Endothelial cell of umbilical vein (primary cell): ENCODE data around the gene GRXCR2. TPM values are rescaled to one million over a fixed set of nuclear protein-coding genes. Genes with fewer than 3 reads are reported as not detected.
A peak's percentile ranks its signal among the peaks of the same experiment; 100 is the strongest.

Experiments used
- BruUV-seq: library from RNA; stranded (reverse); fragments of 400-500 nt; replicated peaks from 2 replicates; lab custom pipeline; 2021; lab: Mats Ljungman, UMichigan
- CTCF ChIA-PET: fragments of 300-600, 350-600 bp; sonication (Branson Sonifier 250); formaldehyde crosslinking; loops from one replicate; lab custom pipeline; 2021; ENCODE audit warnings: antibody characterized with exemption, inconsistent platforms; lab: Charles Lee
- POLR2A ChIA-PET: fragments of 300-600, 350-600 bp; sonication (Branson Sonifier 250); formaldehyde crosslinking; loops from one replicate; lab custom pipeline; 2021; ENCODE audit warnings: antibody characterized with exemption, inconsistent platforms; lab: Charles Lee
- DNase-seq: peaks from one replicate; pipeline ENCODE4 v3.0.0-alpha.2; 2011; ENCODE audit warnings: low read depth, low spot score
- FAIRE-seq: peaks from 2 replicates; lab custom pipeline; 2011; peaks lifted over from hg19 to GRCh38; lab: Jason Lieb, UNC
- H2AFZ ChIP-seq: 2 replicates; pipeline ENCODE4 v1.6.0; 2012; ENCODE audit warnings: low read depth, low read length, control low read depth, inconsistent platforms
- H3K27ac ChIP-seq: 2 replicates; pipeline ENCODE4 v1.5.1; 2011; ENCODE audit warnings: low read depth, mild to moderate bottlenecking, control low read depth, low read length, moderate library complexity; ENCODE audit not compliant: insufficient read depth
- H3K27me3 ChIP-seq, 2 experiments: 2 replicates each; pipeline versions ENCODE4 v1.6.0 to v1.6.1; 2011; ENCODE audit warnings: low read length in 2 of 2, mixed read lengths in 1 of 2; ENCODE audit not compliant: control insufficient read depth in 2 of 2, insufficient read depth in 2 of 2
- H3K36me3 ChIP-seq, 2 experiments: 2 replicates in 1 of 2; 3 replicates in 1 of 2; pipeline ENCODE4 v1.5.1; 2011; ENCODE audit warnings: low read length in 2 of 2, mild to moderate bottlenecking in 1 of 2, moderate library complexity in 1 of 2; ENCODE audit not compliant: control insufficient read depth in 2 of 2, insufficient read depth in 2 of 2; ENCODE audit errors: extremely low read depth in 1 of 2
- H3K4me1 ChIP-seq: 3 replicates; pipeline ENCODE4 v1.5.1; 2011; ENCODE audit warnings: mild to moderate bottlenecking, low read length; ENCODE audit not compliant: control insufficient read depth, insufficient read depth; ENCODE audit errors: extremely low read depth
- H3K4me2 ChIP-seq: 2 replicates; pipeline ENCODE4 v1.6.1; 2011; ENCODE audit warnings: low read length, control low read depth, mixed read lengths; ENCODE audit not compliant: insufficient read depth
- H3K4me3 ChIP-seq, 3 experiments: fragments of 200-600 bp in 1 of 3; sonication (generic), shearing (Covaris generic) in 1 of 3; replicated peaks in 1 of 3; 2 replicates each; pipeline ENCODE4 v1.5.1; 2011 to 2016; ENCODE audit warnings: control low read depth in 3 of 3, low read length in 3 of 3, mild to moderate bottlenecking in 2 of 3, inconsistent platforms in 1 of 3, low read depth in 1 of 3, moderate library complexity in 1 of 3; ENCODE audit not compliant: insufficient read depth in 1 of 3
- H3K79me2 ChIP-seq: 2 replicates; pipeline ENCODE4 v1.6.0; 2012; ENCODE audit warnings: low read length, inconsistent platforms; ENCODE audit not compliant: control insufficient read depth, insufficient read depth
- H3K9ac ChIP-seq: replicated peaks from 2 replicates; pipeline ENCODE3; 2011; ENCODE audit warnings: low read length, control low read depth; ENCODE audit not compliant: insufficient read depth; ENCODE audit errors: extremely low read depth
- H3K9me1 ChIP-seq: replicated peaks from 3 replicates; pipeline ENCODE4 v1.6.0; 2011; ENCODE audit warnings: mild to moderate bottlenecking, low read length; ENCODE audit not compliant: control insufficient read depth, insufficient read depth; ENCODE audit errors: extremely low read depth
- H3K9me3 ChIP-seq: replicated peaks from 2 replicates; pipeline ENCODE4 v1.5.1; 2012; ENCODE audit warnings: low read length, inconsistent platforms; ENCODE audit not compliant: control insufficient read depth, insufficient read depth
- H4K20me1 ChIP-seq: replicated peaks from 2 replicates; pipeline ENCODE3; 2011; ENCODE audit warnings: mild to moderate bottlenecking, low read length; ENCODE audit not compliant: control insufficient read depth, insufficient read depth; ENCODE audit errors: extremely low read depth
- CTCF ChIP-seq, 2 donors: IDR thresholded peaks; 1 replicate in 1 of 2; 2 replicates in 1 of 2; pipeline ENCODE4 v1.5.1; 2011; ENCODE audit warnings: low read length in 2 of 2, mild to moderate bottlenecking in 2 of 2, moderate library complexity in 2 of 2, control low read depth in 1 of 2, inconsistent platforms in 1 of 2, low read depth in 1 of 2; ENCODE audit not compliant: insufficient read depth in 1 of 2; ENCODE audit errors: extremely low read depth in 1 of 2
- EZH2 ChIP-seq: IDR thresholded peaks from 2 replicates; pipeline ENCODE4 v1.6.1; 2012; ENCODE audit warnings: borderline replicate concordance, low read depth, mild to moderate bottlenecking, moderate library complexity, low read length, inconsistent platforms; ENCODE audit not compliant: severe bottlenecking
- FOS ChIP-seq: IDR thresholded peaks from 2 replicates; pipeline ENCODE4 v1.6.1; 2011; ENCODE audit warnings: mild to moderate bottlenecking, low read length, moderate library complexity, borderline replicate concordance; ENCODE audit not compliant: insufficient read depth
- GATA2 ChIP-seq: IDR thresholded peaks from 2 replicates; pipeline ENCODE4 v1.7.0; 2011; ENCODE audit warnings: low read depth, mild to moderate bottlenecking, moderate library complexity, mixed read lengths, low read length; ENCODE audit not compliant: insufficient read length, insufficient read depth
- JUN ChIP-seq: IDR thresholded peaks from 2 replicates; pipeline ENCODE4 v1.6.1; 2011; ENCODE audit warnings: borderline replicate concordance, low read depth; ENCODE audit not compliant: insufficient read length, insufficient read depth
- MAX ChIP-seq: IDR thresholded peaks from 2 replicates; pipeline ENCODE4 v1.6.1; 2011; ENCODE audit not compliant: insufficient read depth, insufficient read length
- MYC ChIP-seq: IDR thresholded peaks from one replicate; pipeline ENCODE4 v1.6.1; 2011; ENCODE audit warnings: mild to moderate bottlenecking, low read depth, low read length
- POLR2A ChIP-seq: IDR thresholded peaks from 2 replicates; pipeline ENCODE4 v1.6.1; 2012; ENCODE audit warnings: low read depth, mild to moderate bottlenecking, control low read depth, low read length
- POLR2AphosphoS5 ChIP-seq: IDR thresholded peaks from 2 replicates; pipeline ENCODE4 v1.6.1; 2012; ENCODE audit warnings: low read depth, mild to moderate bottlenecking, control low read depth, low read length, moderate library complexity; ENCODE audit not compliant: insufficient read depth
- dilution Hi-C: fragments of 300-500 bp; cut with MboI; formaldehyde crosslinking; loops from one replicate; pipeline ENCODE4 v1.15.0; 2019; ENCODE audit warnings: low sequenced_read_pairs; ENCODE audit not compliant: extremely low pct_ligation_motif_present
- intact Hi-C: fragments of 100-400 bp; cut with micrococcal nuclease; formaldehyde crosslinking; loops from one replicate; pipeline ENCODE4 v1.10.0; 2022
- polyA plus RNA-seq, 4 experiments: library from polyadenylated mRNA; depleted of rRNA in 3 of 4; stranded (reverse) in 3 of 4; unstranded in 1 of 4; fragments of >200 nt; gene quantifications; 2 replicates each; pipeline versions ENCODE4 v1.2.1 to v1.2.3, GENCODE V29; 2011 to 2012; ENCODE audit warnings: missing spikeins in 1 of 4
- total RNA-seq: library from RNA; stranded (reverse); gene quantifications from 2 replicates; pipeline ENCODE4 v1.2.3, GENCODE V29; 2021

GRXCR2 gene
- total and polyA plus RNA-seq, 2 donors (not counting 3 experiments of a cell fraction or from before 2014, with no cell fraction given), result not detected

GRCh38 chr5:145856285-145856818 lies 16.5 kb downstream of the GRXCR2 start:
- H4K20me1 ChIP-seq, result no peaks in the 10 kb centered on the region
- intact Hi-C loops (loop anchor here (5.0 kb wide), 1 partner anchor 121 kb away; no protein-coding TSS in a partner anchor), dilution Hi-C loops (no loop called here)
- no peak for TF ChIP-seq MAX
- TF ChIP-seq GATA2, result no peak
- no peak for TF ChIP-seq FOS
- no peak for TF ChIP-seq POLR2A
- TF ChIP-seq EZH2, result no peak
- TF ChIP-seq POLR2AphosphoS5, result no peak
- TF ChIP-seq JUN, result no peak
- TF ChIP-seq CTCF (IDR thresholded peaks at IDR 0.05; ENCODE audit: extremely low read depth in 1 of 2, insufficient read depth in 1 of 2, low read depth in 1 of 2, low read length in 2 of 2), result no peak
- TF ChIP-seq MYC, result no peak
- H3K27ac ChIP-seq, result no peak overlapping the region
- ChIA-PET CTCF (interaction anchor here (0.9 to 3.2 kb wide), 10 partner anchors 9 to 159 kb away, joined by 3 to 14 read pairs (median 3); partner anchors contain the start of gene PRELID2), POLR2A (no interaction called here)
- H3K4me1 ChIP-seq, result peaks cover 18% of the 10 kb centered on the region
- H3K9ac ChIP-seq, result no peak overlapping the region
- no peaks in the 10 kb centered on the region for H3K79me2 ChIP-seq
- peaks cover 0 to 4% of the 10 kb centered on the region in 2 experiments for H3K27me3 ChIP-seq
- H2AFZ ChIP-seq, result peak overlapping the region; percentile 97
- no TSS peak for BruUV-seq
- H3K9me3 ChIP-seq, result no peaks in the 10 kb centered on the region
- H3K4me3 ChIP-seq, result peak overlapping the region in 1 of 3 experiments; percentile 2
- no peaks in the 10 kb centered on the region for H3K36me3 ChIP-seq
- FAIRE-seq (peak; percentile 52), DNase-seq (peak; percentile 41)
- no peaks in the 10 kb centered on the region for H3K9me1 ChIP-seq
- peak overlapping the region; percentile 15 for H3K4me2 ChIP-seq
